Measurements from ENCODE around the gene CHRNA3.
A peak's percentile ranks its signal among the peaks of the same experiment; 100 is the strongest.

Gene CHRNA3

DNA sequence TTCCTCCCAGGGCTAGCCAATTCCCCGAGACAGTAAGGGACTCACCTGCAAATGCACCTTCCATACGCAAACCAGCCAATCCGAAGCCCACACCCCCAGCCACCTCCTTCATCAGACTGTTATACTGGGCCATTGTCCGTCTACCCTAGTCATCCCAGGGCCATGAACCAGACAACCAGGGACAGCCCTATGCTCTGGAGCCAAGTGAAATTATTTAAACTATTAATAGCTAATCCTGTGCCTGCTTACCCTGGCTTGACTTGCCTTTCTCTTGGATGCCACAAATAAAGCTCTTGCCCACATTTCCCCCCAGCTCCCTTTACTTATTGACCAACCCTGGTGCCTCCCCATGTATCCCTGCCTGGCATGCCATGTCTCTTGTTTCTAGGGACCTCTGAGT lies 24.2 kb upstream of the CHRNA3 start:
- TF ChIP-seq, protein P1, sequence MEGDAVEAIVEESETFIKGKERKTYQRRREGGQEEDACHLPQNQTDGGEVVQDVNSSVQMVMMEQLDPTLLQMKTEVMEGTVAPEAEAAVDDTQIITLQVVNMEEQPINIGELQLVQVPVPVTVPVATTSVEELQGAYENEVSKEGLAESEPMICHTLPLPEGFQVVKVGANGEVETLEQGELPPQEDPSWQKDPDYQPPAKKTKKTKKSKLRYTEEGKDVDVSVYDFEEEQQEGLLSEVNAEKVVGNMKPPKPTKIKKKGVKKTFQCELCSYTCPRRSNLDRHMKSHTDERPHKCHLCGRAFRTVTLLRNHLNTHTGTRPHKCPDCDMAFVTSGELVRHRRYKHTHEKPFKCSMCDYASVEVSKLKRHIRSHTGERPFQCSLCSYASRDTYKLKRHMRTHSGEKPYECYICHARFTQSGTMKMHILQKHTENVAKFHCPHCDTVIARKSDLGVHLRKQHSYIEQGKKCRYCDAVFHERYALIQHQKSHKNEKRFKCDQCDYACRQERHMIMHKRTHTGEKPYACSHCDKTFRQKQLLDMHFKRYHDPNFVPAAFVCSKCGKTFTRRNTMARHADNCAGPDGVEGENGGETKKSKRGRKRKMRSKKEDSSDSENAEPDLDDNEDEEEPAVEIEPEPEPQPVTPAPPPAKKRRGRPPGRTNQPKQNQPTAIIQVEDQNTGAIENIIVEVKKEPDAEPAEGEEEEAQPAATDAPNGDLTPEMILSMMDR (IDR thresholded peaks at IDR 0.05; ENCODE audit: borderline replicate concordance, insufficient read depth, low read depth, low read length): no peak
- no peak overlapping the region for H3K4me3 ChIP-seq (ENCODE audit: low read depth, low read length)

DNA sequence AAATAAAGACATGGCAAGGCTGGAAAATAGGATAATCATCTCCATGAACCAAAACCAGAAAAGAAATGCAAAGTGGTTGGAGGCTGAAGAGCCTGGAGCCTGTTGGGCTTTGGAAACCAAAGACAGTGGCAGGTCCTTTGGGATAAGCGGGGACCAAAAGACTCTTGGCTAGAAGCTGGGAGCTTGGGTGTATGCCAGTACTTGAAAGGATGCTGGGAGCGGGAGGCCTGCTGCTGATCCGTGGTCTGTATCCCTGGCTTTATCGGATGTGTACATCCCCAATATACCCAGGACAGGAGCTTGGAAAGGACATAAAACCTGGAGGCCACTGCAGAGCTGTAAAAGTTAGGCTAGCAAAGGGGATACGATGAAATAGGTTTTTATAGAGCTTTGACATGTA lies 21.5 kb upstream of the CHRNA3 start:
- H3K4me3 ChIP-seq (ENCODE audit: low read depth, low read length): no peak overlapping the region
- TF ChIP-seq, protein P1 (IDR thresholded peaks at IDR 0.05; ENCODE audit: borderline replicate concordance, insufficient read depth, low read depth, low read length): no peak

DNA sequence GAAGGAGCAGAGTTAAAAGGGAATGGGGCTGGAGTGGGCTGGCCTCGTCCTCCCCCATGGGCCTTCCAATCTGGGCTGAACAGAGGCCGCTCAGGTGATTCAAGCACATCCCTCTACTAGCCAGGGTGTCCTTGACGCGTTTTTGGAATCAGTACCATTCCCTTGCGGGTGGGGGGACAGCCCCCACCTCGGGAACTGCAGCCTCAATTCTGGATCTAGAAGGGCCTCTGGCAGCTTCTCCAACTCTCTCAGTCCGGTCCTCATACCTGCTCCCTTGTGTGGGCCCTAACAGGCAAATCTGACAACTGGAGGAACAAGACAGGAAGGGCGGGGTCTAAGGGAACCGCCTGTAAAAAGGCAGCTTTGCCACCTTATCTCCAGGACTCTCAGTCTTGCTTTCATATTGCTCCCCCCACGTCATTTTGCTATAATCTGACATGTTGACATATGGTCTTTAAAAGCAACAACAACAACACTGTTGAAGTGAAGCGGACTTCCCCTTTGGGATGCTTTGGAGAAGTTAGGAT lies 21.0 kb upstream of the CHRNA3 start:
- TF ChIP-seq, protein P1 (IDR thresholded peaks at IDR 0.05; ENCODE audit: borderline replicate concordance, insufficient read depth, low read depth, low read length): no peak
- no peak overlapping the region for H3K4me3 ChIP-seq (ENCODE audit: low read depth, low read length)

DNA sequence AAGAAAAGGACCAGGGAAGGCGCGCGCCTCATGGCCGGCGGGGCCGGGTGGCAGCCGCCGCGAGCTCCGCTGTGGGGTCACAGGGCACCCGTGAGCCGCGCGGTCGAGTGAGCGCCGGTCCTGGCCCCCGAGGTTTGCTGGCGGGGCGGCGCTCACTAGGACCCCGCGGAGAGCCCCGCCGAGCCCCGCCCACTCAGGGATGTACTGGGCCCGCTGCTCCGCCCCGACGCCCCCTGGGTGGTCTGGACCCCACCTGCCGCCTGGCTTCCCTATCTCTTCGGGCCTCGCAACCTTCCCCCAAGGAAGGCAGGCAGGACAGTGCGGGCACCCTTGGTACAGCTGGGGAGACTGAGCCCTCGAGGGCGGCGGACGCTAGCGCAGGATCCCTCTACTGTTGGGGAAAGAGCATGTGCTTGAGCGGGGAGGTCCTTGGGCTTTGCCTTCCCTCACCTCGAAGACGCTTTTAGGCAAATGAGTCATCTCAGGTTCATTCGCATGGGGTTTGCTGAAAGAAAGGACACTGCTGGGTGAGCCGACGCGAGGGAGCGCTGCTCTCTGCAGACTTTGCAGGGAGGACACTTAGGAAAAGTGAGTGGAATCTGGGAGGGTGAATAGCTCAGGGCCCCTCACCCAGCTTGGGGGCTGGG lies 20.4 kb upstream of the CHRNA3 start, which contains the start of gene CHRNB4:
Gene CHRNB4, minus strand, starts transcription at position 109 of the 647 bp plus-strand sequence. Its CDS starts 77 bp downstream, at position 32.
- TF ChIP-seq, protein P1 (IDR thresholded peaks at IDR 0.05; ENCODE audit: borderline replicate concordance, insufficient read depth, low read depth, low read length): no peak
- no peak within 1 kb of the TSS for H3K4me3 ChIP-seq (ENCODE audit: low read depth, low read length)

DNA sequence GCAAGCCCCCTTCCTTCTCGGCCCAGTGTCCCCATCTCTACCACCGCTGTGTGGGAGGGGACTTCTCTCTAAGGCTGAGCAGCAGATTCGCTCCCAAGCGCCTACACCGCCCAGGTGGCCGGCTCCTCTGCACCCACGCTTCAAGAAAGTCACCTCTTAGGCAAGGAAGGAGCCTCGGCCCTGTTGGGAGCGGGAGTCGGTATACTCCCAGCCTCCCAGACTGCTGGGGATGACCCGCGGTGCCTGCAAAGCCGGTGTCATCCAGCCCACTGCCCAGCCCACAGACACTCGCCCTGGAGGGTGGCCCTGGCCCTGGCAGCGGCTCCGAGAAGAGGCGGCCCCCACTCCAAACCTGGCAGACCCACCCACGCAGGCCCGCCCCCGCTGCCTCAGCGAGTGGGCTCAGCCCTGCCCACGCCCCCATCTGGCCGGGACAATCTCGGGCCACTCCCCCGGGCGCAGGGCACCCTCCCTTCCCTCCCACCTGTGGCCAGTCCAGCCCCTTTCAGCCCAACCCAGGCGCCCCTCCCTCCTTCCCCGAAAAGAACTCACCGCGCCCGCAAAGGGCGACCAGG lies 19.8 kb upstream of the CHRNA3 start:
- no peak overlapping the region for H3K4me3 ChIP-seq (ENCODE audit: low read depth, low read length)
- TF ChIP-seq, protein P1 (IDR thresholded peaks at IDR 0.05; ENCODE audit: borderline replicate concordance, insufficient read depth, low read depth, low read length): no peak

DNA sequence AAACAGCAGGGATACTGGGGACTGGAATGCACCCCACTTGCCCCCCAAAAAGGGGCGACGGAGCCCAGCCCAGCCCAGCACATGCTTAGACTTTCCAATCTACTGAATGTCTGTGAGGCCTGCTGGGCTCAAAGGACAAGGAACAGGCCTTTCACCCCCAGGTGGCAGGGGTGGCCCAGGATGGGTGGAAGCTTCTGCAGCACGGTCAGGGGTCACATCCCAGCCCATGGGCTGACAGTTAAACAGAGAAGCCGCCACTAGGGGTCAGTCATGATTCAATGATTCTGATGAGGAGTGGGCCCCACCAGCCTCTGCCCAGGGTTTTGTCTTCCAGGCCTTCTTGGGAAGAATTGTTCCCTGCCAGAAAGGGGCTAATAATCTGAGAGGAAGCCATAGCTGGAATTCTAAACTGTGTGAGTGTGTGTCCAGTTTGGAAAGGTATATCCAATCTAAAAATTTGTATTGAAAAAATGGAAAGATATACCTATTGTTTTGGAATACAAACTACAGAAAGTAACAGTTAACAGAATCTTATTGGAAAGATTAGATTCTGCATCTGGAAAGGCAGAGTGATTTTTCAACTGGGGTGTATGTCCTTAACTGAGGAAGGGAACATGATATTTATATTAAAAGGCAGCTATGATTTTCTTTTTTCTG lies 18.0 kb upstream of the CHRNA3 start:
- TF ChIP-seq, protein P1 (IDR thresholded peaks at IDR 0.05; ENCODE audit: borderline replicate concordance, insufficient read depth, low read depth, low read length): peak; percentile 64; the same call in 1 of the 2 replicates

More for the DNA sequence above, 18.0 kb upstream of the CHRNA3 start:
- no peak overlapping the region for H3K4me3 ChIP-seq (ENCODE audit: low read depth, low read length)

All from GM12875 (cell line).